ENCODE results near the gene SOSTDC1.

SOSTDC1 gene

DNA sequence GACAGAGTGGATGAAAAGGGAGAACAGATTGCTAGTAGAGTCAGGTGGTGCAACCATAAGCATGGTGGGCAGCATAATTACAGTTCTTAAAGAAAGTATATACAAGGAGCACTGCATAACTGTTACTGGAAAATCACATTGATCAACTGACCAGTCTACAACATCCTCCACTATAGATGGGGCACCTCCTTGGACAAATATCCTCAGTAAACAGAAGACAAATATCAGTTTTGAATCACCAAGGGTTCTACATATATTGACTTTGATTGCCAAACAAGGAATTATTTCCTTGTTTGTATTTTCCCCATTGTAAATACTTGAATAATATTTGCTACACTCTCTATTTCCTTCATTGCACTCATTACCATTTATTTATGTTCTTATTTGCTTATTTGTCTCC is 26.6 kb downstream of the SOSTDC1 start:
- no peaks in the 10 kb centered on the region for H3K4me1 Mint-ChIP-seq (ENCODE audit: low read depth)
- no peaks in the 10 kb centered on the region for H3K36me3 Mint-ChIP-seq (ENCODE audit: low read depth)
- no peak overlapping the region for H3K4me3 Mint-ChIP-seq
- H3K9me3 Mint-ChIP-seq = no peaks in the 10 kb centered on the region
- DNase-seq = no peak
- peaks cover 4% of the 10 kb centered on the region for H3K27me3 Mint-ChIP-seq
- no peak overlapping the region for H3K27ac Mint-ChIP-seq

DNA sequence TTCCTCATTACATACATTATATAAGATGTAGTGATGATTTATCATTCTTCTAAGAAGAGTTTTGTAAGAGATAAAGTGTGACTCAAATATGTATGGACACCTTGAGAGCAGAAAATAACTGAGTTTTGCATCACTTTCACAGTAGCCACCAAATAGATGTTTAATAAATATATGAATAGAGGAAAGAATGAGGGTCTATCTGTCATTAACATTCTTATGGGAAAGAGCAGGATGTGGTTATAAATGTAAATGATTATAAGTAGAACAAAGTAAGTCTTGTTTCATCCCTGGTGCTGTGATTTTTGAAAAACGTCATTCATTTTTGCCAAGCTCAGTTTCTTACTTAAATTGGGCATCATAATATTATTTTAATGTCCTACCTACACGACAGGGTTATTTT is 29.2 kb downstream of the SOSTDC1 start:
- no peaks in the 10 kb centered on the region for H3K4me1 Mint-ChIP-seq (ENCODE audit: low read depth)
- H3K27me3 Mint-ChIP-seq = peaks cover 4% of the 10 kb centered on the region
- no peaks in the 10 kb centered on the region for H3K36me3 Mint-ChIP-seq (ENCODE audit: low read depth)
- no peak overlapping the region for H3K4me3 Mint-ChIP-seq
- H3K27ac Mint-ChIP-seq = no peak overlapping the region
- DNase-seq = no peak
- no peaks in the 10 kb centered on the region for H3K9me3 Mint-ChIP-seq

GRCh38 chr7:16433568-16434122 is 31.9 kb downstream of the SOSTDC1 start:
- Mint-ChIP-seq H3K27ac (no peak overlapping the region), H3K4me1 (ENCODE audit: low read depth) (no peaks in the 10 kb centered on the region), H3K4me3 (no peak overlapping the region), H3K36me3 (ENCODE audit: low read depth) (no peaks in the 10 kb centered on the region), H3K27me3 (peaks cover 4% of the 10 kb centered on the region), H3K9me3 (no peaks in the 10 kb centered on the region)
- no peak for DNase-seq

DNA sequence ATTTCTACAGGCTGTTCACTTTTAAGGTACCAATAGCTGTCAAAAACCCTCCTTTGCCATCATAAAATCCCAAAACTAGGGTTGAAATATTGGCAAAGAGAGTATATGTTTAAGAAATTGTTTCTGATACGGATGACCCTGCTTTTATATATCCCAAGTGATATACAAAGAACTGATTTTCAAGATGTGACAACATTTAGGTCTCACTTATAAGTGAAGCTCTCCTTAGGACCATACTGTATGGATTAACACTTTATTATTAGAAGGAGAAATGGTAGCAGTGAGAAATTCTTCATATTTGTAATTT is 33.2 kb downstream of the SOSTDC1 start:
- Mint-ChIP-seq H3K4me3 (no peak overlapping the region), H3K9me3 (no peaks in the 10 kb centered on the region), H3K4me1 (ENCODE audit: low read depth) (no peaks in the 10 kb centered on the region), H3K27me3 (no peaks in the 10 kb centered on the region), H3K36me3 (ENCODE audit: low read depth) (no peaks in the 10 kb centered on the region), H3K27ac (no peak overlapping the region)
- no peak for DNase-seq

DNA sequence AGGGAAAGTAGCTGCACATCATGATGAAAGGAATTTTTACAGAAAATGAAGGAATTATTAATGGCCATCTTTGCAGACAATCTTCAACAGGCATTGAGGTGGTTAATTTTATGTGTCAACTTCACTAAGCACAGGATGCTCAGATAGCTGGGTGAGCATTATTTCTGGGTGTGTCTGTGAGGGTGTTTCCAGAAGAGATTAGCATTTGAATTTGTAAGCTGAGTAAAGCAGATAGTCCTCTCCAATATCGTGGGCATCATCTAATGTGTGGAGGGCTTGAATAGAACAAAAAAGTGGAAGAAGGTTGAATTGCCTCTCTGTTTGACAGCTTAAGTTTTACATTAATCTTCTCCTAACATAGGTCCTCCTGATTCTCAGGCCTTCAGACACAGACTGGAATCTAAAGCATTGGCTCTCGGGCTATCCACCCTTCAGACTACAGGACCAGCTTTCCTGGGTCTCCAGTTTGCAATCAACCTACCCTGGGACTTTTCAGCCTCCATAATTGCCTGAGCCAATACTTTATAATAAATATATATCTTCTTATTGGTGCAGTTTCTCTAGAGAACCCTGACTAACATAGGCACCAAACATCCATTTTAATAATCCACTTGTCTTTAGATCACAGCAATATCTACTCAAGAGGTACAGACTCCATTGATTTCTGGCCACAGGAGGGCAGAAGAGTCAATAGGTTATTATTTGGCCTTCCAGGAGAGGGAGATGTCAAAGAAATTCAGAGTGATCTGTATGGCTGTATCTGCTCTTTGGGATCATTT is 33.7 kb downstream of the SOSTDC1 start:
- no peak overlapping the region for H3K4me3 Mint-ChIP-seq
- H3K9me3 Mint-ChIP-seq = no peaks in the 10 kb centered on the region
- H3K36me3 Mint-ChIP-seq (ENCODE audit: low read depth) = no peaks in the 10 kb centered on the region
- no peak overlapping the region for H3K27ac Mint-ChIP-seq
- H3K27me3 Mint-ChIP-seq = no peaks in the 10 kb centered on the region
- no peak for DNase-seq
- H3K4me1 Mint-ChIP-seq (ENCODE audit: low read depth) = no peaks in the 10 kb centered on the region

GRCh38 chr7:16430133-16430532 is 35.4 kb downstream of the SOSTDC1 start:
- Mint-ChIP-seq H3K27me3 (no peaks in the 10 kb centered on the region), H3K36me3 (ENCODE audit: low read depth) (no peaks in the 10 kb centered on the region), H3K4me1 (ENCODE audit: low read depth) (no peaks in the 10 kb centered on the region), H3K4me3 (no peak overlapping the region), H3K9me3 (no peaks in the 10 kb centered on the region), H3K27ac (no peak overlapping the region)
- no peak for DNase-seq

DNA sequence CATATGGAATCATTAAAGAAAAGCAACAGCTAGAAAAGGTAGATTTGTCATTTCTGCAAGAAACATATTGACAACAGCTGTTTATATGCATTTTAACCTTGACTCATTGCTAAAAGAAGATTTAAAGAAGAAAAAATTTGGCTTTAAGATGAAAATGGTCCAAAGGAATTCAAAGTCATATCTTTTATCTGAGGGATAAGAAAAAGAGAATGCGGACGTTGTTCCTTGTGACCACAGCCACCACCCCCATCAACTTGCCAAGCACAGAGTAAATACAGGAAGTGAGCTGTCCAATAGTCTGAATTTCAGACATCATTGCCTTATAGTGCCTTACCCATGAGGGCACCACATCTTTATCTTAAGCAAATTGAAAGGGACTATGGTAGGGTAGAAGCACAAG is 36.9 kb downstream of the SOSTDC1 start:
- Mint-ChIP-seq H3K4me3 (no peak overlapping the region), H3K27me3 (no peaks in the 10 kb centered on the region), H3K9me3 (no peaks in the 10 kb centered on the region), H3K4me1 (ENCODE audit: low read depth) (no peaks in the 10 kb centered on the region), H3K27ac (no peak overlapping the region), H3K36me3 (ENCODE audit: low read depth) (no peaks in the 10 kb centered on the region)
- DNase-seq = no peak

- DNase-seq = no peak
- Mint-ChIP-seq H3K4me1 (ENCODE audit: low read depth) (no peaks in the 10 kb centered on the region), H3K9me3 (no peaks in the 10 kb centered on the region), H3K27ac (no peak overlapping the region), H3K4me3 (no peak overlapping the region), H3K27me3 (no peaks in the 10 kb centered on the region), H3K36me3 (ENCODE audit: low read depth) (no peaks in the 10 kb centered on the region)
These were observed 37.4 kb downstream of the SOSTDC1 start for GRCh38 chr7:16428182-16428581.

DNA sequence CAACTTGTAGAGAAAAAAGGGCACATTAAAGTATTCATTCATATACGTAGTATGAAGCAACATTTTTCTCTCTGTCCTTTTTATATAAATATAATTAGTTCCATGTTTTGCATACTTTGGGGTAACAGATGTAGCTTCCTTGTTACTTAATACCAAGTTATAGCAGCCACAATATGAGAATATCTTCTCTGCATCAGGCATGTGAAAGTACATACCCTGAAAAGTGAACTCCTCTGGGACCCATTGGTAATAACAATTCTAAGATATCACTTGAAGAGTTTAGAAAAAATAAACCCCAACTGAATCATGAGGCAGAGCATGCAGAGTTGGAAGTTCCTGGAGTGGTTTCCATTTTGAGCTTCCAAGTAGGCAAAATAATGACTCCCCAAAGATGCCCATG is 41.8 kb downstream of the SOSTDC1 start:
- Mint-ChIP-seq H3K9me3 (no peaks in the 10 kb centered on the region), H3K4me1 (ENCODE audit: low read depth) (peaks cover 22% of the 10 kb centered on the region), H3K27me3 (no peaks in the 10 kb centered on the region), H3K36me3 (ENCODE audit: low read depth) (peaks cover 2% of the 10 kb centered on the region), H3K27ac (no peak overlapping the region), H3K4me3 (no peak overlapping the region)
- no peak for DNase-seq

DNA sequence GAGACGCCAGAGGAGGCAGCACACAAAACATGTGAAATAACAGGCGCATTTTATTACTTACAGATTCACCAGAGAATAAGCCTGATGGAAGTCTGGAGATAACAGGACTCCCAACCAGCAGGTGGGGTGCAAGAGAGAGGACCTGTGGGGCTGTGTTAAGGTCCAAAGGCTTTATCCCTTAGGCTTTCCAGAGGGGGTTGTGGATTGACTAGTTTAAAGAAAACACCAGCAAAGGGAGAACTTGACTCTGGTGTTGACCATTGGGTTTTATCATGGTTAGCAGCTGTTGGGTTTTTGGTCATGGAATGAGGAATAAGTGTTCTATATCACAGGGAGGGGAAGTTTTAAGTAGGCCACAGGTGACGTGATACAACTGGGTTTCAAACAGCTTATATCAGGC is 42.6 kb downstream of the SOSTDC1 start:
- no peaks in the 10 kb centered on the region for H3K27me3 Mint-ChIP-seq
- peaks cover 30% of the 10 kb centered on the region for H3K4me1 Mint-ChIP-seq (ENCODE audit: low read depth)
- H3K36me3 Mint-ChIP-seq (ENCODE audit: low read depth) = peaks cover 2% of the 10 kb centered on the region
- DNase-seq = no peak
- no peak overlapping the region for H3K27ac Mint-ChIP-seq
- no peak overlapping the region for H3K4me3 Mint-ChIP-seq
- no peaks in the 10 kb centered on the region for H3K9me3 Mint-ChIP-seq

- H3K4me1 Mint-ChIP-seq (ENCODE audit: low read depth) = peaks cover 33% of the 10 kb centered on the region
- H3K27me3 Mint-ChIP-seq = no peaks in the 10 kb centered on the region
- peaks cover 2% of the 10 kb centered on the region for H3K36me3 Mint-ChIP-seq (ENCODE audit: low read depth)
- H3K4me3 Mint-ChIP-seq = peak overlapping the region; percentile 66
- peak overlapping the region; percentile 85 for H3K27ac Mint-ChIP-seq
- no peak for DNase-seq
- no peaks in the 10 kb centered on the region for H3K9me3 Mint-ChIP-seq
These were observed 43.5 kb downstream of the SOSTDC1 start for GRCh38 chr7:16422103-16422435.

DNA sequence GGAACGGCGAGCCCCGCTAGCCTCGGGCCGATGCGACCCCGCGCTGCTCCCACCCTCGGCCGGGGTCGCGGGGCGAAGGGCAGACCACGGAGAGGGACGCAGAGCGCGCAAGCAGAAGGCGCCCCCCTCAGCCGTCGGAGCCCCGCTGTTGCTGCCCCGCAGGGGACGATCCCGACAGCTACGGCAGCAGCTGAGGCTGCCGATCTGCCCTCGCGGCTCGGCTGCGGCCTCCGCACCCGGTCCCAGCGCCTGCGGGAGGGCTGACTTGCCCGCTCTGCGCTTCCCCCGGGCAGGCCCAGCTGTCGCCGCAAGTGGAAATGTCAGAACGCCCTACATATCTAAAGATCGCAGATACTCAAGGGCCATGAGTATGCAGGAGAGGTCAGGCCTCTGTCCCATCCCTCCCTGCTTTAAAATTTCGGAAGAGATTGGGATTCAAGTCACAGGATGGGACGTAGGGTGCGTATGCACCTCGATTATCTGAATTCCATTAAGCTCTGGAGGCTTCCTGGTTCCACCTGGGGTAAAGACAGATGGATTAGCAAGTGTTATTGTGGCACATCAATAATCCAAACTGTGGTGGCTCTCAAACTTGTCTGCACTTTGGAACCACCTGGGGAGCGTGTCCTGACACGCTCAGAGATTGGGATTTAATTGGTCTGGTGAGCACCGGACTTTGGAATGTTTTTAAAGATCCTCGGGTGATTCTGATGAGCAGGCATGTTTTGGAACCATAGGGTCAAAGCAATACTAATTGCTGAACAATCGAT is 44.0 kb downstream of the SOSTDC1 start, which contains the start of gene CRPPA:
Gene CRPPA, minus strand, starts transcription at position 206 of the 770 bp plus-strand sequence. CDS start 216 bp downstream, outside the sequence.
- peak within 1 kb of the TSS; percentile 89 for H3K4me3 Mint-ChIP-seq
- H3K27ac Mint-ChIP-seq = peak within 1 kb of the TSS; percentile 98
- peak; percentile 75 for DNase-seq
- H3K36me3 Mint-ChIP-seq (ENCODE audit: low read depth) = peaks cover 2% of the 10 kb centered on the region
- H3K27me3 Mint-ChIP-seq = no peaks in the 10 kb centered on the region
- peaks cover 36% of the 10 kb centered on the region for H3K4me1 Mint-ChIP-seq (ENCODE audit: low read depth)
- no peaks in the 10 kb centered on the region for H3K9me3 Mint-ChIP-seq

DNA sequence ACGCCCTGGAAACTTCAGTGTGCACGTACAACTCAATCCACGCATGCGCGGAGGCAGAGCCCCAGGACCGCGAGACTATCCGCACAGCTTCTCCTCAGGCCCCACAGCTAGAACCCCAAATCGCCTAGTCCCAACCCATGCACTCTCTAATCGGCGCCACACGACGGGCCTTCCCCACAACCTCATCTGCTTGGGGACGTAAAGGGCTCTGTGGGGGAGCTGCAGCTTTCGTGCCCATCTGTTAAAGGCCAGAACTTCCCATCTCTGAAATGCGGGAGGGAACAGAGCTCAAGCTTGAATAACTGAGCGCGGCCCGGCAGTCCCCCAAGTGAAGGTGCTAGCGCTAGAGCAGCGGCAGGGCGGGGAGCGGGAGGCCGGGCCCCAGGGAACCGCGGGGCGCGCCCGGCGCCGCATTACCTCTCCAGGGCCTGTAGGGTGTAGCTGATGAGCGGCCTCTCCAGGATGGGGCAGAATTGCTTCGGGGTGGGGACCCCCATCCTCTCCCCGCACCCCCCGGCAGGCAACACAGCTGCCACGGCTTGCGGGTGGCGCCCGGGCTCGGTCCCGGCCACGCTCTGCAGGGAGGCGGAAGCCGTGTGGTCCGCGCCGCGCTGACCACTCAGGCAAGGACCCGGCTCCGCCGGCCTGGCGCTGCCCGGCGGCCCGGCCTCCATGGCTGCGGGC is 44.7 kb downstream of the SOSTDC1 start:
- no peaks in the 10 kb centered on the region for H3K27me3 Mint-ChIP-seq

DNA sequence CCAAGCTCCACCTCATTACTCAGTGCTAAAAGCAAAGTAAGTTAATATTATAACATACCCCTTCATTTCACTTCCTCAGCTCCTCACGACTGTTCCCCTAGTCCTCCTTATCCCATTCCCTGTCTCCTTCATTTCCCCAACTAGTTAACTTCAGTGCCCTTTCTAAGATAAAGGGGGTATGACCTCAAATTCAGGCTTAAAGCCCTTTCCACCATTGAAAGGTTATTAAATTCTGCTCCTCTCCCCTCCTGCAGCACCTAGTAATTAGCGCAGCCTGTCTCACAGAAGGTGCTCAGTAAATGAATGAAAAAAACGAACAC is 45.2 kb downstream of the SOSTDC1 start:
- Mint-ChIP-seq H3K4me3 (peak overlapping the region; percentile 89), H3K27me3 (no peaks in the 10 kb centered on the region), H3K4me1 (ENCODE audit: low read depth) (peaks cover 36% of the 10 kb centered on the region), H3K36me3 (ENCODE audit: low read depth) (peaks cover 2% of the 10 kb centered on the region), H3K9me3 (no peaks in the 10 kb centered on the region), H3K27ac (peak overlapping the region; percentile 98)
- DNase-seq = no peak

More for the DNA sequence above, 44.7 kb downstream of the SOSTDC1 start:
- Mint-ChIP-seq H3K4me1 (ENCODE audit: low read depth) (peaks cover 36% of the 10 kb centered on the region), H3K27ac (peak overlapping the region; percentile 98), H3K36me3 (ENCODE audit: low read depth) (peaks cover 2% of the 10 kb centered on the region), H3K4me3 (peak overlapping the region; percentile 89), H3K9me3 (no peaks in the 10 kb centered on the region)
- peak; percentile 86 for DNase-seq

- peak overlapping the region; percentile 89 for H3K4me3 Mint-ChIP-seq
These were observed 45.7 kb downstream of the SOSTDC1 start for GRCh38 chr7:16419859-16420258.

More at GRCh38 chr7:16419859-16420258, 45.7 kb downstream of the SOSTDC1 start:
- Mint-ChIP-seq H3K4me1 (ENCODE audit: low read depth) (peaks cover 36% of the 10 kb centered on the region), H3K9me3 (no peaks in the 10 kb centered on the region), H3K27me3 (no peaks in the 10 kb centered on the region), H3K27ac (peak overlapping the region; percentile 98), H3K36me3 (ENCODE audit: low read depth) (peaks cover 2% of the 10 kb centered on the region)
- no peak for DNase-seq

Data from activated T-cell treated with anti-CD3 and anti-CD28 coated beads, Interleukin-2, amount 50 U/mL, for 24 hours (primary cell).